BLaER1 treated with 17β-estradiol and CSF1 and Interleukin-3, amounts not matched to agents 10 nM and 100 nM (cell line): ENCODE data around the gene TNK2.
"Not testable (repeated sequence)": the region's sequence is repeated elsewhere in the genome, so short reads cannot be mapped to it uniquely, and the experiment has no call there.

Source experiments
- H3K27ac ChIP-seq, 11 experiments: shearing (Covaris generic); formaldehyde crosslinking; 2 replicates each; pipeline ENCODE4 v1.8.1; 2022
- H3K27me3 ChIP-seq, 11 experiments: shearing (Covaris generic); formaldehyde crosslinking; 2 replicates each; pipeline ENCODE4 v1.8.1; 2022
- H3K36me3 ChIP-seq, 11 experiments: shearing (Covaris generic); formaldehyde crosslinking; 2 replicates each; pipeline ENCODE4 v1.8.1; 2022
- H3K4me1 ChIP-seq, 10 experiments: shearing (Covaris generic); formaldehyde crosslinking; 2 replicates each; pipeline ENCODE4 v1.8.1; 2022
- H3K4me2 ChIP-seq, 11 experiments: shearing (Covaris generic); formaldehyde crosslinking; 2 replicates each; pipeline ENCODE4 v1.8.1; 2022
- H3K4me3 ChIP-seq, 10 experiments: shearing (Covaris generic); formaldehyde crosslinking; 2 replicates each; pipeline ENCODE4 v1.8.1; 2022
- H3K9ac ChIP-seq, 11 experiments: shearing (Covaris generic); formaldehyde crosslinking; 2 replicates each; pipeline ENCODE4 v1.8.1; 2022
- H3K9me3 ChIP-seq, 11 experiments: shearing (Covaris generic); formaldehyde crosslinking; replicated peaks in 1 of 11; 2 replicates each; pipeline ENCODE4 v1.8.1; 2022
- H4K20me1 ChIP-seq, 11 experiments: shearing (Covaris generic); formaldehyde crosslinking; 2 replicates each; pipeline ENCODE4 v1.8.1; 2022
- Cebpa-rat ChIP-seq, 11 experiments: shearing (Covaris generic); IDR thresholded peaks; 2 replicates each; pipeline ENCODE4 v1.8.1; 2022

Gene TNK2

GRCh38 chr3:195940806-195941205, 32.5 kb upstream of the TNK2 start:
- not testable (repeated sequence) for H3K4me1 ChIP-seq, H4K20me1 ChIP-seq, H3K4me2 ChIP-seq, H3K9ac ChIP-seq, H3K4me3 ChIP-seq, H3K27me3 ChIP-seq, H3K27ac ChIP-seq
- Histone ChIP-seq H3K9me3 (peaks cover 23 to 65% (median 56%) of the 10 kb centered on the region in 11 experiments), H3K36me3 (peaks cover 15 to 49% (median 40%) of the 10 kb centered on the region in 11 experiments)

- H3K4me3 ChIP-seq, H4K20me1 ChIP-seq, H3K9ac ChIP-seq, H3K27me3 ChIP-seq: not testable (repeated sequence)
- peaks cover 15 to 49% (median 40%) of the 10 kb centered on the region in 11 experiments for H3K36me3 ChIP-seq
- peaks cover 23 to 61% (median 53%) of the 10 kb centered on the region in 11 experiments for H3K9me3 ChIP-seq
- H3K4me2 ChIP-seq: 0 out of 22 replicates have a peak overlapping the region, but pooled peaks of 1 of the 11 experiments have one; percentile 0
- H3K27ac ChIP-seq: 0 out of 22 replicates have a peak overlapping the region, but pooled peaks of 1 of the 11 experiments have one; percentile 24
- peaks cover 0 to 13% (median 5%) of the 10 kb centered on the region in 10 experiments; a peak in 10 of 20 replicates for H3K4me1 ChIP-seq
Observed at GRCh38 chr3:195939526-195940470, 31.4 kb upstream of the TNK2 start.

- not testable (repeated sequence) for H3K9ac ChIP-seq, H3K27me3 ChIP-seq, H3K36me3 ChIP-seq, H3K4me2 ChIP-seq, H4K20me1 ChIP-seq, H3K27ac ChIP-seq, H3K4me3 ChIP-seq
- peaks cover 0 to 21% (median 8%) of the 10 kb centered on the region in 11 experiments; a peak in 15 of 22 replicates for H3K9me3 ChIP-seq
- H3K4me1 ChIP-seq: peaks cover 0 to 13% (median 8%) of the 10 kb centered on the region in 10 experiments; a peak in 11 of 20 replicates
Observed at GRCh38 chr3:195933044-195933430, 24.7 kb upstream of the TNK2 start.

- no peak for TF ChIP-seq Cebpa-rat (IDR thresholded peaks at IDR 0.05)
- Histone ChIP-seq H3K4me1 (peaks cover 0 to 13% (median 8%) of the 10 kb centered on the region in 10 experiments; a peak in 11 of 20 replicates), H3K4me2 (no peak overlapping the region), H3K9ac (no peak overlapping the region), H3K4me3 (no peak overlapping the region), H3K27ac (no peak overlapping the region), H3K27me3 (no peaks in the 10 kb centered on the region), H3K36me3 (peaks cover 0 to 8% (median 0%) of the 10 kb centered on the region in 11 experiments; a peak in 3 of 22 replicates), H3K9me3 (peaks cover 0 to 16% (median 8%) of the 10 kb centered on the region in 11 experiments; a peak in 15 of 22 replicates), H4K20me1 (no peaks in the 10 kb centered on the region)
Observed at GRCh38 chr3:195932418-195933043, 24.2 kb upstream of the TNK2 start.

DNA sequence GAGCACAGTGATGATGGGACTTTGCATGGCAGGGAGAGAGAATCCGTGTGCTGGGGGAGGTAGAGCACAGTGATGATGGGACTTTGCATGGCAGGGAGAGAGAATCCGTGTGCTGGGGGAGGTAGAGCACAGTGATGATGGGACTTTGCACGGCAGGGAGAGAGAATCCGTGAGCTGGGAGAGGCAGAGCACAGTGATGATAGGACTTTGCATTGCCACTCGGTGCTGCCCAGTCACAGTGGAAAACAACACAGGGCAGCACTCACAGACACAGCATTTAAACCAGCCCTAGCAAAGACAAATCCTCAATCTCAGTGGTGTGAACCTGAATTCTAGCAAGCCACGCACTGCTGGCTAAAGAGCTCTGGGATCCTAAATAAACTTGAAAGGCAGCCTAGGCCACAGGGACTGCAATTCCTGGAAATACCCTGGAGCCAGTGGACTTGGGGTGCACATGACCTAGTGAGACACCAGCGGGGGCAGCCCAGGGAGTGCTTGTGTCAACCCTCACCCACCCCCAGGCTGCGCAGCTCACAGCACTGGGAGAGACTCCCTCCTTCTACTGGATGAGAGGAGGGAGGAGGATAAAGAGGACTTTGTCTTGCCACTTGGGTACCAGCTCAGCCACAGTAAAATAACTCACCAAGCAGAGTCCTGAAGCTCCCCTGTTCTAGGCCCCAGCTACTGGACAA, 23.4 kb upstream of the TNK2 start:
- Histone ChIP-seq H3K4me3 (no peak overlapping the region), H3K36me3 (peaks cover 0 to 11% (median 0%) of the 10 kb centered on the region in 11 experiments; a peak in 4 of 22 replicates), H3K27me3 (no peaks in the 10 kb centered on the region), H3K9me3 (peaks cover 0 to 23% (median 8%) of the 10 kb centered on the region in 11 experiments; a peak in 15 of 22 replicates), H3K9ac (no peak overlapping the region), H3K4me2 (no peak overlapping the region), H3K27ac (no peak overlapping the region), H4K20me1 (no peaks in the 10 kb centered on the region), H3K4me1 (peaks cover 0 to 13% (median 8%) of the 10 kb centered on the region in 10 experiments; a peak in 11 of 20 replicates)
- no peak for TF ChIP-seq Cebpa-rat (IDR thresholded peaks at IDR 0.05)

- peaks cover 0 to 20% (median 8%) of the 10 kb centered on the region in 11 experiments; a peak in 15 of 22 replicates for H3K9me3 ChIP-seq
- no peak overlapping the region for H3K27ac ChIP-seq
Observed at GRCh38 chr3:195929452-195929851, 21.1 kb upstream of the TNK2 start.

DNA sequence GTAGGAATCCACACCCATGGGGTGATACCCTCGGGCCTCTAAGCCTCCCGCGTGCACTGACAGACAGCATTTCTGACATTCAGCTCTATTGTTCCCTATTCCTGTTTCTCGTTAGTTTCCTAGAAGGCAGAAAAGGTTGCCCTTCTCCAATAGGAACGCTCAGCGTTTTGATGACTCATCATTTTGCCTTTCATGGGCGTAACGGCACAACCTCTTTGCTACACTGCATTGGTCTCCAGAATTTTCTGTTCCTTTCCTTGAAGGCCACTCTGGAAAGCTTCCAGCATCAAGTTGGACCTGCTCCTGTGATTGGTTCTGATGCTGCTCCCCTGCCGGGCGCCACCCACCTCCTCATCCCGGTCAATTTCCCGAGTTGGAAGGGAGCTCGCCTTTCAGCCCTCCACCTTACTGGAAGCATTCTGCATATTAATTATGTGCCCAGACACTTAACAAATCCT, 13.0 kb upstream of the TNK2 start:
- Histone ChIP-seq H3K27ac (no peak overlapping the region), H3K9ac (no peak overlapping the region)
- no peak for TF ChIP-seq Cebpa-rat (IDR thresholded peaks at IDR 0.05)

More at GRCh38 chr3:195929452-195929851, 21.1 kb upstream of the TNK2 start:
- Histone ChIP-seq H3K4me1 (peaks cover 0 to 16% (median 0%) of the 10 kb centered on the region in 10 experiments; a peak in 5 of 20 replicates), H4K20me1 (no peaks in the 10 kb centered on the region), H3K9ac (no peak overlapping the region), H3K4me2 (no peak overlapping the region), H3K4me3 (no peak overlapping the region), H3K36me3 (peaks cover 0 to 11% (median 0%) of the 10 kb centered on the region in 11 experiments; a peak in 4 of 22 replicates), H3K27me3 (no peaks in the 10 kb centered on the region)
- no peak for TF ChIP-seq Cebpa-rat (IDR thresholded peaks at IDR 0.05)

GRCh38 chr3:195918176-195918575, 9.8 kb upstream of the TNK2 start:
- H3K27ac ChIP-seq: no peak overlapping the region
- H3K9ac ChIP-seq: no peak overlapping the region
- H3K9me3 ChIP-seq: no peaks in the 10 kb centered on the region
- no peak overlapping the region for H3K4me3 ChIP-seq
- H4K20me1 ChIP-seq: no peaks in the 10 kb centered on the region
- H3K36me3 ChIP-seq: no peaks in the 10 kb centered on the region
- H3K27me3 ChIP-seq: no peaks in the 10 kb centered on the region
- TF ChIP-seq Cebpa-rat (IDR thresholded peaks at IDR 0.05): no peak
- H3K4me1 ChIP-seq: peaks cover 4 to 22% (median 17%) of the 10 kb centered on the region in 10 experiments; a peak in 17 of 20 replicates
- no peak overlapping the region for H3K4me2 ChIP-seq

More for the DNA sequence above, 13.0 kb upstream of the TNK2 start:
- Histone ChIP-seq H4K20me1 (no peaks in the 10 kb centered on the region), H3K27me3 (no peaks in the 10 kb centered on the region), H3K4me3 (no peak overlapping the region), H3K36me3 (no peaks in the 10 kb centered on the region), H3K4me2 (peak overlapping the region in 1 of 11 experiments; percentile 13; a peak in 1 of 22 replicates), H3K4me1 (peaks cover 4 to 17% (median 7%) of the 10 kb centered on the region in 10 experiments; a peak in 12 of 20 replicates), H3K9me3 (no peaks in the 10 kb centered on the region)
